HG03045 (cell line): ENCODE data around the gene CABP2.
"Not testable (repeated sequence)": the region's sequence is repeated elsewhere in the genome, so short reads cannot be mapped to it uniquely, and the experiment has no call there.

ENCODE experiments used
- ATAC-seq: cut with Tn5 transposase; IDR thresholded peaks from one replicate; pipeline ENCODE4 v1.9.1; 2021; ENCODE audit warnings: mild to moderate bottlenecking, moderate library complexity; ENCODE audit not compliant: unreplicated experiment

CABP2 gene

GRCh38 chr11:67477344-67478050, 45.7 kb downstream of the CABP2 start:
- ATAC-seq: not testable (repeated sequence)

- not testable (repeated sequence) for ATAC-seq
Measured at GRCh38 chr11:67476692-67477091, 46.6 kb downstream of the CABP2 start.

GRCh38 chr11:67472882-67473281, 50.4 kb downstream of the CABP2 start:
- ATAC-seq: no peak

GRCh38 chr11:67470337-67471002, 52.8 kb downstream of the CABP2 start:
- no peak for ATAC-seq

GRCh38 chr11:67469508-67469811, 53.8 kb downstream of the CABP2 start:
- ATAC-seq: no peak
